22Rv1 (cell line): ENCODE results near the gene FAM50A.

ENCODE experiments used
- H3K27ac ChIP-seq: fragments of 450-650 bp; 2 replicates; pipeline ENCODE4 v1.5.1; 2017
- ZFX ChIP-seq: fragments of 450-650 bp; IDR thresholded peaks from 2 replicates; pipeline ENCODE4 v1.6.1; 2017; ENCODE audit warnings: antibody characterized with exemption, borderline replicate concordance
- TF ChIP-seq, protein P1 (sequence below): fragments of 450-650 bp; IDR thresholded peaks from 2 replicates; pipeline ENCODE4 v1.5.1; 2017; ENCODE audit warnings: mild to moderate bottlenecking

FAM50A gene

DNA sequence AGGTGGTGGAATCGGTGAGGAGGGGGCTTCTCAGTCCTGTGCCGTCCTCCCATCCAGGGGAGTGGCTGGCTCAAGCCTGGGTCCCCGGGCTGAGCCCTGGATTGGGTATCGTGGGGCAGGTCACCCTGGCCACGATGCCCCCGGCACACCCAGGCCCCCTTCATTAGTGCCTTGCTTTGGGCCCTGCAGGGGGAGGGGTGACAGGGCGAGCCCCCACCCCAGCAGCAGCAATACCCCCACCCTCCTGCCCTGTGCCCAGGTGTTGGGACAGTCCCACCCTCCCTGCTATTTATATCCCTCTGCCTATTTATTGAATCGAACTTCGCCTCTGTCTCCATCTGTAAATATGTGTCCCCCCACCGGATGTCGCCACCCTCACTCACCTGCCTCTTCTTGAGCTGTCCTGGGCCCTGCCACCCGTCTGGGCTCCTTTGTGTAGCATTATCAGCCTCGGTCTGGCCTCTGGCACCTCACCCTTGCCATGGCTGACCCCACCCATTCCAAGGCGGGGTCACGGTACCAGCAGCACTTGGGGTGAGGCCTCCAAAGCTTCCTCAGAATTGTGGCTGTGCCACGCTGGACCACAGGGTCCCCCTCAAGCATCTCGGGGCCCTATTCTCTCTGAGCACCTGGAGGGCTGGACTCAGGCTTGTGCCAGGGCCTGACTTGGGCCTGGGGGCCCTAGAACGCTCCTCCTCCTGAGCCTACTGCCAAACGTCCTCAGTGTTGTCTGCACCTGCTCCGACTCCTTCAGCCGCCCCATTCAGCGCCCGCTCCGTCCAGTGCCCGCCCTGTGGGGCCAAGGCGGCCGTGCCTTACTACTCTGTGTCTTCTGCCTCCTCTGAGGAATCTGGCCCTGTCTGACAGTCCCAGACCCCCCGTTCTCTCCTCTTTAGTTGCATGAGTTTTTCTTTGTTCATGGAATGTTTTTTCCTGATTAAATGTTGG is 29.0 kb downstream of the FAM50A start:
- no peak for TF ChIP-seq ZFX
- TF ChIP-seq, protein P1, sequence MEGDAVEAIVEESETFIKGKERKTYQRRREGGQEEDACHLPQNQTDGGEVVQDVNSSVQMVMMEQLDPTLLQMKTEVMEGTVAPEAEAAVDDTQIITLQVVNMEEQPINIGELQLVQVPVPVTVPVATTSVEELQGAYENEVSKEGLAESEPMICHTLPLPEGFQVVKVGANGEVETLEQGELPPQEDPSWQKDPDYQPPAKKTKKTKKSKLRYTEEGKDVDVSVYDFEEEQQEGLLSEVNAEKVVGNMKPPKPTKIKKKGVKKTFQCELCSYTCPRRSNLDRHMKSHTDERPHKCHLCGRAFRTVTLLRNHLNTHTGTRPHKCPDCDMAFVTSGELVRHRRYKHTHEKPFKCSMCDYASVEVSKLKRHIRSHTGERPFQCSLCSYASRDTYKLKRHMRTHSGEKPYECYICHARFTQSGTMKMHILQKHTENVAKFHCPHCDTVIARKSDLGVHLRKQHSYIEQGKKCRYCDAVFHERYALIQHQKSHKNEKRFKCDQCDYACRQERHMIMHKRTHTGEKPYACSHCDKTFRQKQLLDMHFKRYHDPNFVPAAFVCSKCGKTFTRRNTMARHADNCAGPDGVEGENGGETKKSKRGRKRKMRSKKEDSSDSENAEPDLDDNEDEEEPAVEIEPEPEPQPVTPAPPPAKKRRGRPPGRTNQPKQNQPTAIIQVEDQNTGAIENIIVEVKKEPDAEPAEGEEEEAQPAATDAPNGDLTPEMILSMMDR = no peak
- no peak overlapping the region for H3K27ac ChIP-seq

DNA sequence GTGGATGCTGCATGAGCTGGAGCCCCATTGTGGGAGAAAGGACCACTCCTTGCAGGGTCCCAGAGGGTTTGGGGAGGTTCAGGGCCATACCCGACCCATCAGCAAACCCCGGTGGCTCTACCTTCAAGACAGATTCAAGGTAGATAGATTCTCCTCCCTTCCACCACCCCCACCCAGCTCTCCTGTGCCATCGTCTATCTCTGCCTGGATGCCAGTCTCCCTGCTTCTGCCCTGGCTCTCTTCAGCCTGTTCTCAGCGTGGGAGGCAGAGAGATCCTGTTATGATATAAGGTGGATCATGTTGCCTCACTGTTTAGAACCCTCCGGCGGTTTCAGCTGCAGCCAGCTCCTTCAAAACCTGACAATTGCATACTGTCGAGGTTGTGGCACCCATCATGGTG is 29.7 kb downstream of the FAM50A start:
- no peak for TF ChIP-seq ZFX
- TF ChIP-seq, protein P1 = no peak

DNA sequence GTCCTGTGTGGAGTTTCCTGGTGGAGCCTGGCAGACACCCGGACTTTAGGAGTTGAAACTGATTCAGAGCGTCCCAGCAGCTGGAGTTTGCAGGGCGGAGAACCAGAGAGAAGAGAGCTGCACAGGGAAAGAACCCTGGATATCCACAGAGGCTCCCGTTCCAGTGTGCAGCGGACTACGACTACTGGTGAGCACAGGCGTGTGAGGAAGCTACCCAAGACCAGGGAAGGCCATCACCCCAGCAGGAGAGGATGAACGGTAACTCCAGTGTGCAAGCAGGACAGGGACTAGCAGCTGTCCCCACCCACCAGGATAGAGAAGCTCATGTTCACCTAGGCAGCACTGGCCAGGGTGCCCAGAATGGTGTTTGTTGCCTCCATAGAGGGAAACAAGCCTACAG is 32.9 kb downstream of the FAM50A start:
- no peak for TF ChIP-seq ZFX
- TF ChIP-seq, protein P1 = no peak
- peak overlapping the region; percentile 83; the same call in 1 of the 2 replicates for H3K27ac ChIP-seq

More for the DNA sequence above, 29.7 kb downstream of the FAM50A start:
- H3K27ac ChIP-seq = no peak overlapping the region

DNA sequence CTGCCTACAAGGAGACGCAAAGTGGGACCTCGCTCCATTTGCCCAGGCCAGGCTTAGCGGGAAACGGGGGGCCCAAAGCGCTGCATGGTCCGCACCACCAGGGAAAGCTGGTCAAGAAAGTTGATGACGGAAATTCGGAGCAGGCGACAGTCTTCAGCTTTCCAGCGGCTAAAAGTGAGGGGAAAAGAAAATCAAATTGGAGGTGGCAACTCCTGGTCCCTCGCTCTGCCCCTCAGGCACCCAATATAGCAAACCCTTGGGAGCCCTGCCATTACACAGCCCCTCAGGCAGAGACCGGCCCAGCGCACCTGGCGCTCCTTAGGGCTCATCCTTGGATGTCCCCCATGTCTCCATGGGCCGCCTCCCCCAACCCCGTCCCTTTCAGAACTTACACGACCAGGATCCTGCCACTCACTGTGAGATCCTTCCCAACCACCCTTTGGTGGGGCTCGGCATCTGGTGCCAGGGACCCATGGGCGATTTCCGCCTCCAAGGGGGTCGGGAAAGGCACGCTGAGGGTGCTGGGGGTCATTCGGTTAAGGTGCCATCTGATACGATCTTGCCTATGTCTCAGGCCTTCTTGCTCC is 34.0 kb downstream of the FAM50A start:
- TF ChIP-seq ZFX = no peak
- TF ChIP-seq, protein P1 = no peak
- H3K27ac ChIP-seq = peak overlapping the region; percentile 83

DNA sequence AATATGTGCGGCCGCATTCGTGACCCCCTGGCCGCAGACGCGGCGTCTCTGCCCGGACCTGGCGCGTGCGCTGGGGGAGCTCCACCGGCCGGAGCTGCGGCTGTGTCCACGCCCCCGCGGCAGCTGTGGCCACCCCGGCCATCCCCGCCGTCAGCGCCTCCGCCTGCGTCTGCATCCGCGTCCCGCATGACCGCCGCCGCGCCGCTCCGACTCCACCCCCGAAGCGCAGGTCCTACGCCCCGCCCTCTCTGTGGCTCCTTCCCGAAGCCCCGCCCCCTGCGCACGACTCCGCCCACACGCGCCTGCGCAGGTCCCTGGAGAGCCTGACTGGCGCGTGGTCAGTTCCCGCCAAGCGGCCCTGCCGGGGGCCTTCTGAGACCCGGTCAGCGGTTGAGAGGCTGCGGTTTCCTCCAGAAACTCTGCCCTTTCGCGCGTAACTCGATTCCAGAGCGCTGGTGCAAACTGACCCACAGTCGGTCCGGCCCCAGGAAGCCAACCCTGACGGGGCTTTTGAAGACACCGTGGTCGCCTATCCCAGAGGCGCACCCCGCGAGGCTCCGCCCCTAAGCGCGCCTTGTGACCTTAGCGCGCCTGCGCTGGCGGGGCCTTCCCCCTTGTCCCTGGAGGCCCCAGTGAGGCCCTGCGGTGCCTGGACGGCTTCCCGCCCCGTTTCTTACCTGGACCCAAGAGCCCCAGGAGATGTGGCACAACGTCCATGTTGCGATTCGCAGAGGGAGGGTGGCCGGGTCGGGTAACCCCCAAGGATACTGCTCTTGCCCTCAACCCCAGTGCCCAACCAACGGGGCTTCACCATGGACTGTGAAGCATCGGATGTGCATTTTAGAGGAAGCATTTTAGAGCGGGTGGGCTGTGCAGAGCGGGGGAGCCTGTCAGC is 35.0 kb downstream of the FAM50A start, which contains the start of gene LAGE3:
Gene LAGE3, minus strand, starts transcription at position 554 of the 895 bp plus-strand sequence. Its CDS starts 366 bp downstream, at position 188.
- TF ChIP-seq, protein P1 = no peak
- TF ChIP-seq ZFX = no peak
- peak within 1 kb of the TSS; percentile 83 for H3K27ac ChIP-seq

DNA sequence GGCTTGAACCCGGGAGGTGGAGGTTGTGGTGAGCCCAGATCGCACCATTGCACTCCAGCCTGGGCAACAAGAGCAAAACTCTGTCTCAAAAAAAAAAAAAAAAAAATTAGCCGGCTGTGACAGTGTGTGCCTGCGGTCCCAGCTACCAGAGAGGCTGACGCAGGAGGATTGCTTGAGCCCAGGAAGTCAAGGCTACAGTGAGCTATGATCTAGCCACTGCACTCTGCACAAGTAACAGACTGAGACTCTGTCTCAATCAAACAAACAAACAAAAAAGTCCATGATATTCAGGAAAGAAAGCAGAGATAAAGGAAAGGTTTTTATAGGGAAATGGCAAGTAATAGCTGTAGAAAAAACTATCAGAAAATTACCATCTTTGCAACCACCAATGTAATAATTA is 37.3 kb downstream of the FAM50A start:
- no peak overlapping the region for H3K27ac ChIP-seq

More for the DNA sequence above, 37.3 kb downstream of the FAM50A start:
- no peak for TF ChIP-seq ZFX
- TF ChIP-seq, protein P1 = no peak
